ENCODE measurements around the gene MACROD2. TPM values are rescaled to one million over a fixed set of nuclear protein-coding genes. Genes with fewer than 3 reads are reported as not detected.

The MACROD2 gene
- total and polyA plus RNA-seq, 8 donors: 0.78 to 31.3 (median 10.9) TPM; not detected in 1

DNA sequence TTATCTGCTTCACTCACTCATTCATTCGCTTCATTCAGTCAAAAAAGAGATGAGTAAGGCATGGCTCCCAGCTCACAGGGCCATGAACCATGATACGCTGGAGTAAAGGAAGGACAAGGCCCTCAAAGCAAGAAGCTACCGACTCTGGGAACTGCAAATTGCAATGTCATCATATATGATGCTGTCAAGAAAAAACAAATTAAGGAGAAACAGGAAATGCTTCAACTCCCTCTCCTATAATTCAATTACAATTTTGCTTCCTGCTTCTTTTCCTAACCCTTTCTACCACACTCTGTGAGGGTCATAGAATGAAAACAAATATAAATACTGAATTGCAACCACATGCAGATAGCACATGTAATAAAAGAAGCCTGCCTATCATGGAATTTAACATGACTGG, 1067.8 kb downstream of the MACROD2 start:
- no peaks in the 10 kb centered on the region for H3K36me3 ChIP-seq
- H3K4me3 ChIP-seq: no peak overlapping the region
- WGBS, 5 donors: 72 to 82% (median 79%) methylated on average over 3 of the region's 3 CpGs
- TF ChIP-seq POLR2AphosphoS5 (IDR thresholded peaks at IDR 0.05) (no peak), EP300 (IDR thresholded peaks at IDR 0.05) (no peak), POLR2A (IDR thresholded peaks at IDR 0.05) (no peak)
- TF ChIP-seq, protein P1, sequence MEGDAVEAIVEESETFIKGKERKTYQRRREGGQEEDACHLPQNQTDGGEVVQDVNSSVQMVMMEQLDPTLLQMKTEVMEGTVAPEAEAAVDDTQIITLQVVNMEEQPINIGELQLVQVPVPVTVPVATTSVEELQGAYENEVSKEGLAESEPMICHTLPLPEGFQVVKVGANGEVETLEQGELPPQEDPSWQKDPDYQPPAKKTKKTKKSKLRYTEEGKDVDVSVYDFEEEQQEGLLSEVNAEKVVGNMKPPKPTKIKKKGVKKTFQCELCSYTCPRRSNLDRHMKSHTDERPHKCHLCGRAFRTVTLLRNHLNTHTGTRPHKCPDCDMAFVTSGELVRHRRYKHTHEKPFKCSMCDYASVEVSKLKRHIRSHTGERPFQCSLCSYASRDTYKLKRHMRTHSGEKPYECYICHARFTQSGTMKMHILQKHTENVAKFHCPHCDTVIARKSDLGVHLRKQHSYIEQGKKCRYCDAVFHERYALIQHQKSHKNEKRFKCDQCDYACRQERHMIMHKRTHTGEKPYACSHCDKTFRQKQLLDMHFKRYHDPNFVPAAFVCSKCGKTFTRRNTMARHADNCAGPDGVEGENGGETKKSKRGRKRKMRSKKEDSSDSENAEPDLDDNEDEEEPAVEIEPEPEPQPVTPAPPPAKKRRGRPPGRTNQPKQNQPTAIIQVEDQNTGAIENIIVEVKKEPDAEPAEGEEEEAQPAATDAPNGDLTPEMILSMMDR (IDR thresholded peaks at IDR 0.05): no peak
- H3K27me3 ChIP-seq: no peaks in the 10 kb centered on the region
- DNase-seq: no peak
- no peaks in the 10 kb centered on the region for H3K9me3 ChIP-seq
- intact Hi-C loops (cut with DNase I; ENCODE audit: low total_unique reads): no loop called here
- H3K27ac ChIP-seq: no peak overlapping the region
- H3K4me1 ChIP-seq: no peaks in the 10 kb centered on the region

DNA sequence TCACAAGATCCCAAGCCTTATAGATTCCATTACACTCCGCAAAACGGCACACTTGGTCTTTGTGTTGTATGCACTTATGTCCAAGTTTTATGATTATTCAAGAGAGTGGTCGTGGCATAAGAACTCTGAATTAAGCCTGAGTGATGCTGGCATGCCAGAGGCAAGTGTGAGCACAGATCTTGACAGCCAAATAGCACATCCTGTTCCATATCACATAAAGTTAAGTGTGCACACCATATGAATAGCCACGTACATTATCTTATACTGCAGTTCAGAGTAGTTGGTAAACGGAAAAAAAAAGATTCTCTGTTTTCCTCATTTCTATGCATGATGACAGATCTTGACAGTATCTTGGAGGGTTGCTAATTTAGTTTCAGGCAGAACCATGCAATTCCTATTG, 1069.4 kb downstream of the MACROD2 start:
- H3K9me3 ChIP-seq: peaks cover 0 to 6% (median 2%) of the 10 kb centered on the region in 4 donors
- no peak overlapping the region for H3K4me3 ChIP-seq
- intact Hi-C loops (cut with DNase I; ENCODE audit: low total_unique reads): no loop called here
- H3K4me1 ChIP-seq: no peaks in the 10 kb centered on the region
- no peak for DNase-seq
- no peaks in the 10 kb centered on the region for H3K27me3 ChIP-seq
- TF ChIP-seq POLR2A (IDR thresholded peaks at IDR 0.05) (no peak), EP300 (IDR thresholded peaks at IDR 0.05) (no peak), POLR2AphosphoS5 (IDR thresholded peaks at IDR 0.05) (no peak)
- TF ChIP-seq, protein P1 (IDR thresholded peaks at IDR 0.05): no peak
- H3K27ac ChIP-seq: no peak overlapping the region
- no peaks in the 10 kb centered on the region for H3K36me3 ChIP-seq
- 65 to 81% (median 73%) methylated on average over 5 of the region's 5 CpGs for WGBS, 5 donors

DNA sequence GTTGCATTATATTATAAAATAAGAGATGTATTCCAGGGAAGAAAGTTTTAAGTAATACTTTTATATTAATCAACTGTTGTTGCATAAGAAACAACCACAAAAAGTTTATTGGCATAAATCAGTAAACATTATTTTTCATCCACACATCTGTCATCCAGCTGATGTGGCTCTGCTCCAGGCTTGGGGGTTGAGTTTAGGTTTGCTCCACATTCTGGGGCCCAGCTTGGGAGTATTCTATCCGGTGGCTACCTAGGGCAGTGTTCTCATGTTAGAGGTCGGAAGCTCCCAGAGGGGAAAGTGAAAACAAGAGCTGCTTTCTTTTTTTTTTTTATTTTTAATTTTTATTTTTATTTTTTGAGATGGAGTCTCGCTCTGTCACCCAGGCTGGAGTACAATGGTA, 1070.5 kb downstream of the MACROD2 start:
- WGBS, 5 donors: 78 to 87% (median 83%) methylated on average over 3 of the region's 3 CpGs
- DNase-seq: no peak
- H3K4me3 ChIP-seq: no peak overlapping the region
- TF ChIP-seq EP300 (IDR thresholded peaks at IDR 0.05): no peak
- no peak for TF ChIP-seq POLR2AphosphoS5 (IDR thresholded peaks at IDR 0.05)
- TF ChIP-seq, protein P1 (IDR thresholded peaks at IDR 0.05): no peak
- TF ChIP-seq POLR2A (IDR thresholded peaks at IDR 0.05): no peak
- H3K27ac ChIP-seq: no peak overlapping the region
- no peaks in the 10 kb centered on the region for H3K27me3 ChIP-seq
- intact Hi-C loops (cut with DNase I; ENCODE audit: low total_unique reads): no loop called here
- no peaks in the 10 kb centered on the region for H3K36me3 ChIP-seq
- H3K9me3 ChIP-seq: peaks cover 0 to 6% (median 3%) of the 10 kb centered on the region in 4 donors
- no peaks in the 10 kb centered on the region for H3K4me1 ChIP-seq

DNA sequence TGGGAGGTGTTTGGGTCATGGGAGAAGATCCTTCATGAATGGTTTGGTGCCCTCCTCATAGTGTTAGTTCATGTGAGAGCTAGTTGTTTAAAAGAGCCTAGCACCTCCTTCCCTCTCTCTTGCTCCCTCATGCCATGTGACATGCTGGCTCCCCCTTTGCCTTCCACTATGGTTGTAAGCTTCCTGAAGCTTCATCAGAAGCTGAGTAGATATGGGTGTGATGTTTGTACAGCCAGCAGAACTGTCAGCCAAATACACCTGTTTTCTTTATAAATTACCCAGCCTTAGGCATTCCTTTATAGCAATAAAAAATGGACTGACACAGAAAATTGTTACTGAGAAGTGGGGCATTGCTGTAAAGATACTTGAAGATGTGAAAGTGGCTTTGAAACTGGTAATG, 1073.2 kb downstream of the MACROD2 start:
- no peaks in the 10 kb centered on the region for H3K27me3 ChIP-seq
- intact Hi-C loops (cut with DNase I; ENCODE audit: low total_unique reads): no loop called here
- H3K36me3 ChIP-seq: no peaks in the 10 kb centered on the region
- H3K27ac ChIP-seq: no peak overlapping the region
- peaks cover 0 to 6% (median 3%) of the 10 kb centered on the region in 4 donors for H3K9me3 ChIP-seq
- H3K4me1 ChIP-seq: no peaks in the 10 kb centered on the region
- no peak for DNase-seq
- H3K4me3 ChIP-seq: no peak overlapping the region
- TF ChIP-seq POLR2AphosphoS5 (IDR thresholded peaks at IDR 0.05): no peak
- TF ChIP-seq, protein P1 (IDR thresholded peaks at IDR 0.05): no peak
- no peak for TF ChIP-seq POLR2A (IDR thresholded peaks at IDR 0.05)
- TF ChIP-seq EP300 (IDR thresholded peaks at IDR 0.05): no peak
